DMS114 treated with DMSO at 0.1 percent for 48 hours (cell line): ENCODE measurements around the gene TTC7B.
A peak's percentile ranks its signal among the peaks of the same experiment; 100 is the strongest.

Experiments
- DNase-seq: peaks from one replicate; lab custom pipeline; 2025; ENCODE audit not compliant: unreplicated experiment; lab: John Stamatoyannopoulos, UW

TTC7B gene

DNA sequence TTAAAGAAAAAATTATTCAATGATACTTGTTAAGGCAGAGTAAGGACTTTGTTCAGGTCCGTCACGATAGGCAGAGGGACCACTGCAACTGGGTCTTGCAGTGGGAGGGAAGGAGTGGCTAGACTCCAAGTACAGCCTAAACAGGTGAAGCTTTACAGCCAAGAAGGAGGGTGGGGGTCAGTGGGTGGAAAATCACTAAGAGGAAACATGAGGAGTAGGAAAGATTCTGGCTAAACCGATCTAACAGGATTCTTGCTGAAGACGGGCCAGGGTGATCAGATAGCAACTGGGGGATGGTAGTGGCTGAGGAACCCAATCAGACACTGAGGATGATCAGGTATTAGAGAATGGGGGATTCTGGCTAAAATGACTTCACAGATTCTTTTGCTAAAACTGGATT, 100.2 kb downstream of the TTC7B start:
- no peak for DNase-seq

DNA sequence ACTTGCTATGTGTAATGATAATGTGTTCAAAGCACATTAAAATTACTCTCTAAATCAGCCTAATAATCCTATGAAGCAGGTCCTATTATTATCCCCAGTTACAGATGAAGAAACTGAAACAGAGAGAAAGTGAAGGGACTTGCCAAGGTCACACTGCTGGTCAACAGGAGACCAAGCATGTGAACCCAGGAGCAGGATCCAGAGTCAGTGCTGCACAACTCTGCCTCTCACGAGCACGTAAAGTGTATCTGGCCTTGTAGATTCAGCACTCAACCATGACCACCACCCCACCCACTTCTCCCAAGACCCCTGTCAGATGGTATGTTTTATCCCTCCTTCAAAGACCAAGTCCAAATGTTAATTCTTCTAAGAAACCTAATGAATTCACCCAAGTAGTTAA, 100.7 kb downstream of the TTC7B start:
- DNase-seq = no peak

DNA sequence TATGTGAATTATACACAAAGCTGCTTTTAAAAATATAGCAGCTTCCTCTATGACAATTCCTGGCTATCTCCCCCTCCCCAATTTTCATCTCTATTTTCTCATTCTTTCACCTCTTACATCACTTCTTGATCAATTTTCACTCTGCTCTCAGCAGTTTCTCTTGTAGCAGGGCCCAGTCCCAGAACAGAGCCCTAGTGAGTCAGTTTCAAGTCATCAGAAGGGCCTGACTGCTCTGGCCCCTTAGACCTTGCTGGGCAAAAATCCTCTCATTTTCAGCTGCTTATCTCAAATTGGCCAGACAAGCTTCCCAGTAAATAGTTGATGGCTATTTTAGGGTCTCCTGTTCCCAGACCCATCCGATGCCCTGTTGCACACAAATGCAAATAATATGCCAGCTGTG, 101.4 kb downstream of the TTC7B start:
- no peak for DNase-seq

DNA sequence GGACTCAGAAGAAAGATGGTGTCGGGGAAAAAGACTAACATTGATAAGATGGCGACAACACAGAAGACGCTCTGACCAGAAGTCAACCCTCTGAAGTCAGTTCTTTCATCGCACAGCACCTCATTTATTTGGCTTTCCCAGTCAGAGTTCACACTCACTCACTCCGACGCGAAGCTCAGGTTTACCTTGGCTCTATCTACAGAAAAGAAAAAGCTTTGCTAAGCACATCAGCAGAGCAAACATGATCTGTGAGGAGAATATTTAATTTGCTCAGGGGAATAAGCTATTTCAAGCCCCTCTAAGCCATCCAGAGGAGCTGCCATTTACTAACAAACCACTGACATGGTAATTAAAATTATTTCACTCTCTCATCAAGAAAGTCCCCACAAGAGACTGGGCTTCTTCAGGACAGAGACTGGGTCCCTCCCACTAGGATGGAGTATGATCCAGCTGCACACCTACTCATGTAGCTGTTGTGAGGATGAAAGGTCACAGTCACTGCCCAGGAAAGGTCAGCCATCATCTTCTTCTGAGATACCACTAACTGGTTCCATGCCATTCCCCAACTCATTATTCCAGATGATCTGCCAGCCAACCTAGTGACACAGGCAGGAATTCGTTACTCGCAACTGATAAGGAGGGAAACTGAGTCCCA, 111.4 kb downstream of the TTC7B start:
- no peak for DNase-seq

DNA sequence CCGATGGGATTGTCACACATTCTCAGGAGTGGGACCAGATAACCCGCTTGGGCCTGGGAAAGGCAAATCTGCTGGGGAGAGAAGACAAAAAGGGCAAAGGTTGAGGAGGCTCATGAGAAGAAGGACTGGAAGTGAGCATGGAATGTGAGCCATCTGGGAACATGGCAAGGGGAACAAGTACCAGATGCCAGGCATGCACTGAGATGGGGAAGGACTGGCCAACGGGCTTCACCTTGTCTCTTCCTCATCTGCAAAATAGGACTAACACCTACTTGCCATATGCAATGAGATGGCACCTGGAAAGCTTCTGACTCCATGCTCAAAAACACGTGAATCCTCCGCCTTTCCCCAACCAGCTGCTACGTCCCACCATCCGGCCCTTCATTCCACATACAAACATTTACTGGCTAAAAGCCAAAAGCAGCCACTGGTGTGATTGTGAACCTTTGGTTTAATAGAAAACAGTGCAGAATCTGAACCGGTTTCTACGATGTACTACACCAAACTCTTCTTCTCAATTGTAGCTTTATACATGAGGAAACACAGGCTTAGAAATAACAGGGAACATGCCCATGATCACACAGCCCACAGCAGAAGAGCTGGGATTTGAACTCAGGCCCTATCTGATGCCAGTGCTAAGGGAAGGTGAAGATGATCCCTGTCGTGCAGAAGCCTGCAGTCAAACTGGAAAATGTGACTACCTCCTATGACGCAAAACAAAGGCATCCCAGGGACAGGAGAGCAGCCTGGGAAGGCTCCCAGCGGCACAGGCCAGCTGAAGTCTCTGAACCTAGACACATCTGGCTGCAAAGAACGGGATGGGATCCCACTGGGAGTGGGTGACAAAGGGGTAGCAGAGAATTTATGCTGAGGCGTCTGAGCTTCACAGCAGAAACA, 112.1 kb downstream of the TTC7B start:
- DNase-seq = no peak

DNA sequence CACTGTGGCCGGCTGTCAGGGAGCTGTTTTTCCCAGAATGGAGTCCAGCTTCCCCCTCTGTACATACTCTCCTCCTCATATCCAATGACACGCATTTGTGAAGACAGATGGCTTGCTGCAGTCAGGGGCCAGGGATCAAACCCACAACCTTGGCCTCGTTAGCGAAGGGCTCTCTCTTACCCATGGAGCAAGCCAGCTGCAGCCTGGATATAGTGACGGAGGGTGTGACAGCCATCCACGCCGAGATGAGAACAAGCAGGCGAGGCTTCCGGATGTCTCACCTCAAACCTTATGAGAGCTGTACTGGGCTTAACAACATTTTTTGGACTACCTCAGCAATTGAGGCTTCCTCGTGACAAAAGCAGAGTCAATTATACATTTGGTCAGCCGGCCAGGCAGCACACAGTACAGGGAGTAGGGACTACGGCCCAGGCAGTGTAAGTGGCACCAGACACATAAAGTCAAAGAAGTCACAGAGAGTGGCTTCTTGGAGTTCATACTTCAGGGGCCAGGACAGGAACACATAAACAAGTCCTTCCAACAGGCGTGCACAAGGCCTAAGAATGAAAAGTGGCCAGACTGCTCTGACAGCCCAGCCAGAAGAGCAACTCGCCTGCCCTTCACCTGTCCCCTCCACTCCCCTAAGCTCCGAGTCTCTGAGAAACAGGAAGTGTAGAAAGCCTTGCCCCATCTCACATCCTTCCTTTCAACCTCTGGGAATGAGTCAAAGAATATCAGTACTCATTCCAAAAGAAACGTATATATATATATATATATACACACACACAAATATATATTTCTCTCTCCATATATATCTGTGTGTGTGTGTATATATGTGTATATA, 115.1 kb downstream of the TTC7B start:
- DNase-seq = no peak

DNA sequence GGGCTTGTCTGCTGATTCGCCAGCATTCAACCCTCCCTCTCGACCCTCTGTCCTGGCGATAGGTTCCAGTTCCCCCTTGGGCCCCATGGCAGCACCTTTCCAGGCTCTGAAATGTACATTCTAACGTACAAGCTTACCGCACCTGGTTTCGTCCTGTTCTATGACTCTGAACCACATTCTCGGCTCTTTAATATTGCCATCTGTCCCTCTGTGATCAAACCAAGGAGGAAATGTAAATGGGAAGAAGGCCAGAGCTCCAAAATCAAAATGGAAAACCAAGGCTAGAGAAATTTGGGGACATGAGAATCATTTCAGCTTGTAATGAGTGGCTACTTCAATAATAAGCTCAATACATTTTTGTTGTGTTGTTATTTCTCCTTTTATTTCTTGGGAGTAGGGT, 117.2 kb downstream of the TTC7B start:
- no peak for DNase-seq

DNA sequence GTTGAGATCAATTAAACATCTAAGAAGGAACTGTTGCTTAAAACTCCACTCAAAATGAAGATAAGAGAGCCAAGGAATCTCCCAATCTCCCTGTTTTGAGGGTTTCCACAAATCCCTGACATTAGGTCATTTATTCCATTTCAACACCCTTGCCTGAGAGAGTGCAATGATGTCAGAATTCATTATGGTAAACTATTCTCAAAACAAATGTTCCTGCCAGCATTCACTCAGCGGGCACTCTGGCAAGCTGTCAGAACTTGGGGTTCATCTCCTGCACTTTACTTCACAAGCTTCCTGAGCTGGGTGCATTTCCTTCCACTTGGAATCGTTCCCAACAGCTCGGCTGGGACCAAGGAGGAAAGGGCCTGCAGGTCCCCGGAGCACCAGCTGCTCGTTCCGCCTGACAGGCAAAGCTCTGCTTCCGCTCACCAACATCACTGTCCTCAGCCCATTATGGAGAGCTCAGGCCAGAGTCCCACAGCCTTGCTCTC, 117.8 kb downstream of the TTC7B start:
- no peak for DNase-seq

DNA sequence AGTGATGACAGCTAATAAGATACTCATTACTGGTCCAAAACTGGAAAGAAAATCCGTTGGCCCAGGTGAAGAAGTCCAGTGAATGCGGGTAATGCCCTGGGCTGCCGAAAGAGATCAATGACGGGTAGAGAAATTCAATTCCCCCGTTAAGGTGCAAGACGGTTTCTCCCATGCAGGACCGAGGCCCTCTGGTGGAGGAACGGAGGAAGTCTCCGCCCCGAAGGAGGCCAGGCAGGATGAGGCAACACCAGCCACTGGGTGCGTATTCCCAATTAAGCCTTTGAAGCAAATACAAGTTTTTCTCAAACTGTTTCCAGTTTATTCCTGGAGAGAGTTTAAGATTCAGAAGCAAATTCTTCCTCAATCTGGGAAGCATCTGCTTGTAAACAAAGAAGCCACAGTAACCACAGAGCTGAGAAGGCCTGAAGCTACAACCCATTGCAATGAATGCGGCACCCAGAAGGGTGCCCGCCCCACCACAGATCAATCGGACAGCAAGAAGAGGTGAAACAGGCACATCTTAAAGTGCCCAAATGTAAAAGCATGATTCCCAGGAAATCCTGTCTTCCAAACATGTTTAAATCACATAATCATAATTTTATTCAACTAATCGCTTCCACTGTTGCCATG, 118.5 kb downstream of the TTC7B start:
- peak; percentile 44 for DNase-seq

DNA sequence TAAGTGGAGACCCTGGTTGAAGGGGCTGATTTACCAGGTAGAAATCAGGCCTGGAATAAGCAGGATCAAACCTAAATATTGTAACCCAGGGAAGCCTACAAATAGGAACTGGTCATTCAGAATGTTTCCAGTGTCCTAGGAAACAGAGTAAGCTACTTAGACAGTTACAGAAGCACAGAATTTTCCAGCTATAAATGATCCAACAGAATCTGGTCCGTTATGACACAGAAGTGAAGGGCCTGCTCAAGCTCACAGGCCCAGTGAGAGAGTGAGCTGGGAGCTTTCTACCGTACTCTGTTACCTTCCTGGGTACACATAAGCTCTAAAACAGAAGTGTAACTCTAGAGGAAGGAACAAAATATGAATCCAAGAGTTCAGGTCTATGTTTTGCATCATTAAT, 119.1 kb downstream of the TTC7B start:
- DNase-seq = no peak

DNA sequence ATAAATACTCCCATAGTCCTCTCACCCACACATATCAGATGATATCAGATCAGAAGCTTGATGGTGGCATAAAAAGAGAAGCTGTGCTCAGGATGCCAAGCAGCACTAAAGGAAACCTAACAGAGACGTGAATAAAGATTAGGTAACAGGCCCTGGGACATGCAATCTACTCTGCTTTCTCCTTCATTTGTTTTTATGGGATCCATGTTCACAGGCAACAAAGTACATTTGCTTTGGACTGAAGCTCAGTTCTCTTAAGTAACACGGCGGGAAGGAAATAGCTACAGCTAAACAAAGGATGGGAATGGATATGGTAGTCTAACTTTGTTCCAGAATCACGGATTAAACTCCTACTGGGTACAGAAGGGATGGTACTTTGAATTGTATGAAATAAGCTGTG, 119.5 kb downstream of the TTC7B start:
- no peak for DNase-seq

DNA sequence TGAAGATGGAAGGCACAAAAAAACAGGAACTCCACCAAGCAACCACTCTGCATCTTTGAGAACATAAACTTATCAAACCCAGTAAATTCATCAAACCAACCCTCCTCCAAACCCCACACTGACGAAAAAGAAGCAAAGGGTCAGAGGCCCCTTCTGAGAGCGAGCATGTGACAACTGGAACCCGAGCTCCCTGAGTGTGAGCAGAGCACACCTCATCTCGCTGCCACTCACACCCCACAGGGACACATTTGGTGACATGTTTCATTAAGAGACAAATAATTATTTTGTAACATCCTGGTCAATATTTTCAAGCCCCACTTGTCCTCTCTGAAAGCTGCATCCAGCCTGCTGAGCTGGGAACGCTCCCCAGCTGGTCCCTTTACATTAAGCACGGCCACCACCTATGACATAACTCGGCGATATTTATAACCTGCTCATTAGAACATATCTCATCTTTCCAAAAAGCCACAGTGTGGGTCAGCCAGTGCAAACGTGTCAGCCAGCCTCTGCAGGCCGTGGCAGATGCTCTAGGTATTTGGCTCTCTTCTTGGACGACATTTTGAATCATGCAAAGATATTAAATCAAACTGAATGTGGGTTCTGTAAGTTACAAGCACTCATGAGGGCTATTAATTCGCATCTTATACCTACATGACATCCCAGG, 120.1 kb downstream of the TTC7B start:
- no peak for DNase-seq

DNA sequence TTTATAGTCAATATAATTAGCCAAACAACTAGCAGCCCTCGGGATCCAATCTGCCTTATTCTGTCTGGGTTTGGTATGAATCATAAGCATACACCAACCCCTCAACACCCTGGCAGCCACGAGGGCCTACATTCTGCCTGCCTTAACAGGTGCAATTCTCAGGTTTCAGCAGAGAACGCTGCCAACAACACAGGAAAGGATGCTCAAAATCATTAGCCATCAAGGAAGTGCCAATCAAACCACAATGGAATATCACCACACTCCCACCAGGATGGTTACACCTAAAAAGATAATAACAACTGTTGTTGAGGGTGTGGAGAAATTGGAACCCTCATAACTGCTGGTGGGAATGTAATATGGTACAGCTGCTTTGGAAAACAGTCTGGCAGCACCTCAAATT, 122.8 kb downstream of the TTC7B start:
- DNase-seq = no peak

DNA sequence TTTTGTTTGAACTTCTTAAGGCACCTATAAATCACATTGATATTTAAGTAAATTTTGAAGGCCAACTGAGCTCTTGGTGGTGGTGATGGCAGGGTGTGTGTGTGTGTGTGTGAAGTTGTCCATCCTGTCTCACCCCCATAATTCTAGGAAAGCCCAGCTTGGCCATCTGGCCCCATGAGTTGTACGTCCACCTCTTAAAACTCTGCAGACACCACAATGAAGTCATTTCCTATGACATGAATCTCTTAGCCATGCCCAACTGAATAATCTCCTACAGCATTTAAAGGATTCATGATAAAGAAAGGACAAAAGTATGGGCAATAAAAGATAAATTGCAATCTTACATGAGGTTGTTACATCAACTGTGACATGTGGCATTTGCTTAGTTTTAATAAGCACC, 123.4 kb downstream of the TTC7B start:
- DNase-seq = no peak

DNA sequence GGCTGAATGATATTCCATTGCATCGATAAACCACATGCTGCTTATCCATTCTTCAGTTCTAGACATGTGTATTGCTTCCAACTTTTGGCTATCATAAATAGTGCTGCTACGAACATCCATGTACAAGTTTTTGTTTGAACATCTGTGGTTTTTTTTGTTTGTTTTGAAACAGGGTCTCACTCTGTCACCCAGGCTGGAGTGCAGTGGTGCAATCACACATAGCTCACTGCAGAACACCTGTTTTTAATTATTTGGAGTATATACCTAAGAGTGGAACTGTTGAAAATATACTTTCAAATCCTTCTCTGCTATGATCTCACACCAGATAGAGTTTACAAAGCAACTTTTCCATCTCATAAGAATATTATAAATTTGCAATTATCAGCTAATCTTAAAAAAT, 124.2 kb downstream of the TTC7B start:
- no peak for DNase-seq

DNA sequence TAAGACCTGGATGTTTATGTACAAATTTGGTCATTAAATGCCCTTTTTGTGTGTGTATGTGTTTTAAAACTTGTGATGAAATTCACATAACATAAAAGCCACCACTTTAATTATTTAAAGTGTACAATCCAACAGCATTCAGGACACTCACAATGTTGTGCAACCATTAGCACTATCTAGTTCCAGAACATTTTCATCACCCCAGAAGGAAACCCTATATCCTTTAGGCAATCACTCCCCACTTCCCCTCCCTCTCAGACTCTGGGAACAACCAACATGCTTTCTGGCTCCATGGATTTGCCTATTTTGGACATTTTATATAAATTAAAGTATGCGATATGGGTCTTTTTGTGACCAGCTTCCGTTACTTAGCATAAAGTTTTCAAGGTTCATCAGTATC, 124.6 kb downstream of the TTC7B start:
- DNase-seq = no peak

DNA sequence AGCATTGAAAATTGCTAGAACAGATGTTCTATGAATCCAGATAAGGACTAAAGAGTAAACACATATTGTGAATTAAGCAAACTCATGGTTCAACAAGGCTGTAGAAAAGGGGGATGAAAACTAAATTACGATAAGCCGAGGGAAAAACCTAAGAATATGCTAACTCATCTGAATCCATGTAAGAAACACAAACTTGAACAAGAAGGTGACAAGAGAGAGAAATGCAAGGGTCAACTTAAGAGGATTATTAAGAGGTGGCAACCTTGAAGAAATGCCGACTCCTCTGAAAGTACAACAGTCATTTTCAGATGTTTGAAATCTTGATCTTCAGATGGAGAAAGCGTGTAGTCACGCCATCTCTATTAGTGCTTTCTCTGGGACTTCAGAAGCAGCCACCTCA, 128.6 kb downstream of the TTC7B start:
- no peak for DNase-seq

DNA sequence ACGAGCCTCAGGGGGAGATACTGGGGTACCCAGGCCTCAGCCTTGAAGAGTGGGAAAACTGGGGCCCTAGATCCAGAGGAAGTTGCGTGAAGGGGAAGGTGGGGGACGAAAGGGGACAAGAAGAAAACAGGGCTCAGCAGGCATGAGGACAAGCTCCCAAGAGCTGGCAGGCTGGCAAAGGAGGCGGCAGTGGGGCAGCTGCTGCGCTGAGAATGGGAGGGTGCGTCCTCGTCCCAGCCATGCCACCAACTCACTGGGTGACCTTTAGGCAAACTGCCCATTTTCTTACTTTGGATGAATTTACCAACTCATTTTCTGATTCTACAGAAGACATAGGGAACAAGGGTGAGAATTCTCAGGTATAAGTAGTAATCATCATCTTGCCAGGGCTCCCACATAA, 133.6 kb downstream of the TTC7B start:
- no peak for DNase-seq

DNA sequence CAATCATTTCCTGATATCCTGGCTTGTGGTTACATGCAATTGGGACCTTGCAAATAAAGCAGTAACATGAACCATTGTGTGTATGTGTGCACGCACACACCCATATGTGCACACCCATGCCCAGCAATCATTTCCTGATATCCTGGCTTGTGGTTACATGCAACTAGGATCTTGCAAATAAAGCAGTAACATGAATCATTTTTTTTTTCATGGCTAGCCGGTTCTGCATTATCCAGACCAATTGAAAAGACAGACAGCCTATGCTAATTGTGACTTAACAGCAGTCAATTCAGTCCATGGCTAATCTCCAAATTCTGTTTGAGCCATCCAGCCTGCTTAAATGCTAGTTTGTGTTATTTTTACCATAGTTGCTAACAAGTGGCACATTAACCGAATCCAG, 134.3 kb downstream of the TTC7B start:
- no peak for DNase-seq

DNA sequence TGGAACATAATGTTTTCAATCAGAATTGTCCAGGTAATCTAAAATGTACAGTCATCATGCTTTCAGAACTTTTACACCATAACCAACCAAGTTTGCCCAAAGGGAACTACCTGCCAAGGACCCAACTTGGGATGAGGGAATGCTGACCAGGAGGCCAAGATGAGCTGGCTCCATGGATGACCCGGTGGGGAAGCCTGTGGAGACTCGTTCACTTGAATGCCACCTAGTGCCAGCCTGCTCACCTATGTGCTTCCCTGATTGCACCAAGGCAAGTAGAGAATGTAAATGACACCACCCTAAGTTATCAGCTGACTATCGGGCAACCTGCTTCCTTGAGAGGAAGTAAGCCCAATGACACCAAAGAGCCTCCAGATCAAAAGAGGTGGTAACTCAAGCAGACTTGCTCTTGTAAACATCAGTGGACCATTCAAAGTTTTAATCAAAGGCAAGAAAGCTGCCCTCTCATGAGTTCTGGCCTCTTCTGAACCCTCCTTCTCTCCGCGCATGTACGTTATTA, 137.3 kb downstream of the TTC7B start:
- no peak for DNase-seq
